HG03039 (cell line): Measurements from ENCODE around the gene TMEM158.

ENCODE experiments used
- ATAC-seq: cut with Tn5 transposase; IDR thresholded peaks from one replicate; pipeline ENCODE4 v1.9.1; 2021; ENCODE audit warnings: mild to moderate bottlenecking, moderate library complexity; ENCODE audit not compliant: unreplicated experiment

TMEM158 gene

GRCh38 chr3:45226206-45226915, at the start of gene TMEM158:
Gene TMEM158 (minus strand): TSS chr3:45226287. CDS start chr3:45226027, 260 bp downstream.
- peak; percentile 53 for ATAC-seq

- ATAC-seq, result no peak
These were observed 49.1 kb upstream of the TMEM158 start for GRCh38 chr3:45275006-45275704.

GRCh38 chr3:45273681-45274515, 47.8 kb upstream of the TMEM158 start:
- ATAC-seq, result no peak

GRCh38 chr3:45272828-45273470, 46.9 kb upstream of the TMEM158 start:
- ATAC-seq, result no peak

GRCh38 chr3:45272032-45272810, 46.1 kb upstream of the TMEM158 start:
- no peak for ATAC-seq

GRCh38 chr3:45269952-45270351, 43.9 kb upstream of the TMEM158 start:
- ATAC-seq, result no peak

GRCh38 chr3:45267097-45267496, 41.0 kb upstream of the TMEM158 start:
- no peak for ATAC-seq

GRCh38 chr3:45261333-45262110, 35.4 kb upstream of the TMEM158 start:
- no peak for ATAC-seq

GRCh38 chr3:45259133-45259532, 33.0 kb upstream of the TMEM158 start:
- ATAC-seq, result no peak

GRCh38 chr3:45258317-45258716, 32.2 kb upstream of the TMEM158 start:
- no peak for ATAC-seq

- ATAC-seq, result no peak
These were observed 27.2 kb upstream of the TMEM158 start for GRCh38 chr3:45253316-45253715.

- ATAC-seq, result no peak
These were observed 26.7 kb upstream of the TMEM158 start for GRCh38 chr3:45252826-45253225.

- ATAC-seq, result no peak
These were observed 23.3 kb upstream of the TMEM158 start for GRCh38 chr3:45249391-45249790.

- ATAC-seq, result no peak
These were observed 20.2 kb upstream of the TMEM158 start for GRCh38 chr3:45246241-45246640.

GRCh38 chr3:45244356-45244755, 18.3 kb upstream of the TMEM158 start:
- ATAC-seq, result no peak

- ATAC-seq, result no peak
These were observed 15.1 kb upstream of the TMEM158 start for GRCh38 chr3:45241206-45241605.

- no peak for ATAC-seq
These were observed 14.2 kb upstream of the TMEM158 start for GRCh38 chr3:45240292-45240691.

GRCh38 chr3:45239254-45239653, 13.2 kb upstream of the TMEM158 start:
- ATAC-seq, result no peak

- ATAC-seq, result no peak
These were observed 10.9 kb upstream of the TMEM158 start for GRCh38 chr3:45236964-45237363.

GRCh38 chr3:45235409-45235808, 9.3 kb upstream of the TMEM158 start:
- no peak for ATAC-seq
